T-helper 1 cell treated with Interleukin-12 subunit alpha and Interleukin-12 subunit beta and Interleukin-4 antibody, amounts not matched to agents 30 ng/mL and 1 ng/mL, for 36 hours (primary cell): ENCODE measurements around the gene PRELID3B. TPM values are rescaled to one million over a fixed set of nuclear protein-coding genes. Genes with fewer than 3 reads are reported as not detected.

ENCODE experiments used
- intact Hi-C: fragments of 100-400 bp; cut with micrococcal nuclease; formaldehyde crosslinking; loops from one replicate; pipeline ENCODE4 v1.15.1; 2024
- total RNA-seq: library from RNA; stranded (reverse); gene quantifications from 2 replicates; pipeline ENCODE4 v1.2.3, GENCODE V29; 2022

The PRELID3B gene
- total RNA-seq, 1 donor from 2014 or later: 68.7 TPM

- intact Hi-C loops: no loop called here
Observed at GRCh38 chr20:59028812-59029211, 13.8 kb downstream of the PRELID3B start.

GRCh38 chr20:59027741-59028320 is 14.8 kb downstream of the PRELID3B start:
- intact Hi-C loops: no loop called here

GRCh38 chr20:59026904-59027740 is 15.5 kb downstream of the PRELID3B start:
- intact Hi-C loops: no loop called here

- intact Hi-C loops: no loop called here
Observed at GRCh38 chr20:59025511-59025910, 17.1 kb downstream of the PRELID3B start.

GRCh38 chr20:59025086-59025485 is 17.5 kb downstream of the PRELID3B start:
- intact Hi-C loops: no loop called here

- intact Hi-C loops: no loop called here
Observed at GRCh38 chr20:59024111-59024530, 18.5 kb downstream of the PRELID3B start.

- intact Hi-C loops: no loop called here
Observed at GRCh38 chr20:59023616-59024015, 19.0 kb downstream of the PRELID3B start.

- intact Hi-C loops: no loop called here
Observed at GRCh38 chr20:59022754-59023153, 19.8 kb downstream of the PRELID3B start.

GRCh38 chr20:59020938-59021551 is 21.5 kb downstream of the PRELID3B start:
- intact Hi-C loops: no loop called here

GRCh38 chr20:59019217-59019616 is 23.4 kb downstream of the PRELID3B start, which contains the start of gene TUBB1:
Gene TUBB1, plus strand, starts transcription at chr20:59019429. Its CDS starts 94 bp downstream, at chr20:59019523.
- intact Hi-C loops: no loop called here

GRCh38 chr20:59018817-59019216 is 23.8 kb downstream of the PRELID3B start:
- intact Hi-C loops: no loop called here

- intact Hi-C loops: loop anchor here (2.0 kb wide), 1 partner anchor 15 kb away; the partner anchor contains the start of gene ATP5F1E
Observed at GRCh38 chr20:59017493-59018231, 24.9 kb downstream of the PRELID3B start.

GRCh38 chr20:59016795-59017492 is 25.6 kb downstream of the PRELID3B start:
- intact Hi-C loops: loop anchor here (2.0 kb wide), 1 partner anchor 16 kb away; the partner anchor contains the start of gene ATP5F1E

- intact Hi-C loops: loop anchor here (2.0 kb wide), 1 partner anchor 17 kb away; the partner anchor contains the start of gene ATP5F1E
Observed at GRCh38 chr20:59015812-59016711, 26.5 kb downstream of the PRELID3B start.

- intact Hi-C loops: no loop called here
Observed at GRCh38 chr20:59015411-59015810, 27.2 kb downstream of the PRELID3B start.

- intact Hi-C loops: no loop called here
Observed at GRCh38 chr20:59014680-59015389, 27.8 kb downstream of the PRELID3B start.

- intact Hi-C loops: no loop called here
Observed at GRCh38 chr20:59013959-59014608, 28.5 kb downstream of the PRELID3B start.
